ENCODE results near the gene MSI2. TPM values are rescaled to one million over a fixed set of nuclear protein-coding genes. Genes with fewer than 3 reads are reported as not detected.

Gene MSI2
- total and polyA plus RNA-seq, 9 of the 15 experiments (the other 6 are each of a cell fraction or from before 2014, with no cell fraction given), result 4.6 to 61.8 (median 42.4) TPM

DNA sequence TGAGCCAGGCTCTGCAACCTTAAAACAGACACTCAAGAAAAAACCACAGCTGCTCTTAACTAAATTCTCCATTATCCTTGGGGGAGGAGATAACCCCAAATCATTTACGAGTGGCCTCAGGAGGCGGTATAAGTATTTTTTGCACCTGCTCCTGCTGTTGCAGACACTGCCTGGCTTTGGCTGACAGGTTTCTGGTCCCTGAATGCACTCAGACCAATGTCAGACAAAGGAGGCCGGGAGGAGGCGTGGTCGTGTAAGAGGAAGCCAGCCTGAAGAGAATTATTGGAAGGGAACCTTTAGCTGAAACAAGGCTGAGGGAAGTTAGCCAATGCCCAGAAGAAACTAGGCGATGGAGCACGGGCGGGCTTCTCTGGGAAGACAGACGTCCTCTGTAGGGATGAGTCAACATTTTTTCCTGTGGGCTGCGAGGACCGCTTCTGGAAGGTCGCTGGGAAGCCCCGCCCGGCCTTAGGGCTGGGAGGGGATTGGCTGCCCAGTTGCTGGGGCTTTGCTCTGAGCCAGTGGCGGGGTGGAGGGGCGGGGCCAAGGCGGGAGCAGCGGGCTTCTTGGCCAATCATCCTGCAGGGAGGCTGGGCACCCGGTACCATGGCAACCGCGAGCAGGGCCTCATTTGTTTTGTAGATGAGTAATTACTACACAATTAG, 406.5 kb downstream of the MSI2 start (continued):
- TF ChIP-seq TAF15 (IDR thresholded peaks at IDR 0.05; ENCODE audit: low read depth, low read length) (no peak), KDM1A (IDR thresholded peaks at IDR 0.05) (peak in 1 of 2 experiments; percentile 32; a peak in 1 of 4 replicates), MYC (IDR thresholded peaks at IDR 0.05; ENCODE audit: low read depth, low read length) (0 out of 2 replicates have a peak, but pooled peaks have one; percentile 14), MYC (CRISPR knock-in tag; IDR thresholded peaks at IDR 0.05; ENCODE audit: borderline replicate concordance, low read depth) (no peak), CSDE1 (IDR thresholded peaks at IDR 0.05) (peak in 1 of 2 experiments; percentile 72; a peak in 1 of 4 replicates), MXI1 (IDR thresholded peaks at IDR 0.05; ENCODE audit: low read depth, low read length) (peak; percentile 63), MAFK (IDR thresholded peaks at IDR 0.05; ENCODE audit: low read length) (peak; percentile 82), RBM25 (IDR thresholded peaks at IDR 0.05; ENCODE audit: low read depth, low read length, severe bottlenecking) (peak; percentile 91), POLR2G (IDR thresholded peaks at IDR 0.05; ENCODE audit: low read depth, low read length) (0 out of 2 replicates have a peak, but pooled peaks have one; percentile 32), C11orf30 (IDR thresholded peaks at IDR 0.05; ENCODE audit: low read depth) (peak; percentile 96), HDAC2 (IDR thresholded peaks at IDR 0.05) (0 out of 2 replicates have a peak, but pooled peaks have one; percentile 27), ZNF124 (CRISPR knock-in tag; IDR thresholded peaks at IDR 0.05) (no peak), BMI1 (IDR thresholded peaks at IDR 0.05; ENCODE audit: low read length) (peak; percentile 65; the same call in 1 of the 2 replicates), CHD2 (IDR thresholded peaks at IDR 0.05; ENCODE audit: low read depth, low read length) (peak; percentile 74), ESRRA (IDR thresholded peaks at IDR 0.05; ENCODE audit: borderline replicate concordance, low read depth) (peak; percentile 48), ZNF316 (IDR thresholded peaks at IDR 0.05) (peak; percentile 95), RFX1 (IDR thresholded peaks at IDR 0.05) (peak; percentile 97), KLF1 (tag; IDR thresholded peaks at IDR 0.05) (no peak)
- TF ChIP-seq, protein P1, sequence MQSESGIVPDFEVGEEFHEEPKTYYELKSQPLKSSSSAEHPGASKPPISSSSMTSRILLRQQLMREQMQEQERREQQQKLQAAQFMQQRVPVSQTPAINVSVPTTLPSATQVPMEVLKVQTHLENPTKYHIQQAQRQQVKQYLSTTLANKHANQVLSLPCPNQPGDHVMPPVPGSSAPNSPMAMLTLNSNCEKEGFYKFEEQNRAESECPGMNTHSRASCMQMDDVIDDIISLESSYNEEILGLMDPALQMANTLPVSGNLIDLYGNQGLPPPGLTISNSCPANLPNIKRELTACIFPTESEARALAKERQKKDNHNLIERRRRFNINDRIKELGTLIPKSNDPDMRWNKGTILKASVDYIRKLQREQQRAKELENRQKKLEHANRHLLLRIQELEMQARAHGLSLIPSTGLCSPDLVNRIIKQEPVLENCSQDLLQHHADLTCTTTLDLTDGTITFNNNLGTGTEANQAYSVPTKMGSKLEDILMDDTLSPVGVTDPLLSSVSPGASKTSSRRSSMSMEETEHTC (IDR thresholded peaks at IDR 0.05), result no peak
- TF ChIP-seq, protein P2, sequence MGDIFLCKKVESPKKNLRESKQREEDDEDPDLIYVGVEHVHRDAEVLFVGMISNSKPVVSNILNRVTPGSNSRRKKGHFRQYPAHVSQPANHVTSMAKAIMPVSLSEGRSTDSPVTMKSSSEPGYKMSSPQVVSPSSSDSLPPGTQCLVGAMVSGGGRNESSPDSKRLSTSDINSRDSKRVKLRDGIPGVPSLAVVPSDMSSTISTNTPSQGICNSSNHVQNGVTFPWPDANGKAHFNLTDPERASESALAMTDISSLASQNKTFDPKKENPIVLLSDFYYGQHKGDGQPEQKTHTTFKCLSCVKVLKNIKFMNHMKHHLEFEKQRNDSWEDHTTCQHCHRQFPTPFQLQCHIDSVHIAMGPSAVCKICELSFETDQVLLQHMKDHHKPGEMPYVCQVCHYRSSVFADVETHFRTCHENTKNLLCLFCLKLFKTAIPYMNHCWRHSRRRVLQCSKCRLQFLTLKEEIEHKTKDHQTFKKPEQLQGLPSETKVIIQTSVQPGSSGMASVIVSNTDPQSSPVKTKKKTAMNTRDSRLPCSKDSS (IDR thresholded peaks at IDR 0.05; ENCODE audit: low read depth, partially characterized antibody), result no peak
- TF ChIP-seq, protein P3, sequence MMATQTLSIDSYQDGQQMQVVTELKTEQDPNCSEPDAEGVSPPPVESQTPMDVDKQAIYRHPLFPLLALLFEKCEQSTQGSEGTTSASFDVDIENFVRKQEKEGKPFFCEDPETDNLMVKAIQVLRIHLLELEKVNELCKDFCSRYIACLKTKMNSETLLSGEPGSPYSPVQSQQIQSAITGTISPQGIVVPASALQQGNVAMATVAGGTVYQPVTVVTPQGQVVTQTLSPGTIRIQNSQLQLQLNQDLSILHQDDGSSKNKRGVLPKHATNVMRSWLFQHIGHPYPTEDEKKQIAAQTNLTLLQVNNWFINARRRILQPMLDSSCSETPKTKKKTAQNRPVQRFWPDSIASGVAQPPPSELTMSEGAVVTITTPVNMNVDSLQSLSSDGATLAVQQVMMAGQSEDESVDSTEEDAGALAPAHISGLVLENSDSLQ (IDR thresholded peaks at IDR 0.05), result peak; percentile 97
- TF ChIP-seq, protein P4, sequence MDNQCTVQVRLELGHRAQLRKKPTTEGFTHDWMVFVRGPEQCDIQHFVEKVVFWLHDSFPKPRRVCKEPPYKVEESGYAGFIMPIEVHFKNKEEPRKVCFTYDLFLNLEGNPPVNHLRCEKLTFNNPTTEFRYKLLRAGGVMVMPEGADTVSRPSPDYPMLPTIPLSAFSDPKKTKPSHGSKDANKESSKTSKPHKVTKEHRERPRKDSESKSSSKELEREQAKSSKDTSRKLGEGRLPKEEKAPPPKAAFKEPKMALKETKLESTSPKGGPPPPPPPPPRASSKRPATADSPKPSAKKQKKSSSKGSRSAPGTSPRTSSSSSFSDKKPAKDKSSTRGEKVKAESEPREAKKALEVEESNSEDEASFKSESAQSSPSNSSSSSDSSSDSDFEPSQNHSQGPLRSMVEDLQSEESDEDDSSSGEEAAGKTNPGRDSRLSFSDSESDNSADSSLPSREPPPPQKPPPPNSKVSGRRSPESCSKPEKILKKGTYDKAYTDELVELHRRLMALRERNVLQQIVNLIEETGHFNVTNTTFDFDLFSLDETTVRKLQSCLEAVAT (IDR thresholded peaks at IDR 0.05), result 0 out of 4 replicates have a peak, but pooled peaks of 1 of the 2 experiments have one; percentile 30
- TF ChIP-seq, protein P5, sequence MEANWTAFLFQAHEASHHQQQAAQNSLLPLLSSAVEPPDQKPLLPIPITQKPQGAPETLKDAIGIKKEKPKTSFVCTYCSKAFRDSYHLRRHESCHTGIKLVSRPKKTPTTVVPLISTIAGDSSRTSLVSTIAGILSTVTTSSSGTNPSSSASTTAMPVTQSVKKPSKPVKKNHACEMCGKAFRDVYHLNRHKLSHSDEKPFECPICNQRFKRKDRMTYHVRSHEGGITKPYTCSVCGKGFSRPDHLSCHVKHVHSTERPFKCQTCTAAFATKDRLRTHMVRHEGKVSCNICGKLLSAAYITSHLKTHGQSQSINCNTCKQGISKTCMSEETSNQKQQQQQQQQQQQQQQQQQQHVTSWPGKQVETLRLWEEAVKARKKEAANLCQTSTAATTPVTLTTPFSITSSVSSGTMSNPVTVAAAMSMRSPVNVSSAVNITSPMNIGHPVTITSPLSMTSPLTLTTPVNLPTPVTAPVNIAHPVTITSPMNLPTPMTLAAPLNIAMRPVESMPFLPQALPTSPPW (CRISPR knock-in tag; IDR thresholded peaks at IDR 0.05), result 0 out of 2 replicates have a peak, but pooled peaks have one; percentile 42

Data from K562 (cell line).